Neural progenitor cell (in vitro differentiated cells): ENCODE results near the gene OPCML.

ENCODE experiments used
- CTCF ChIP-seq: fragments of 200-600 bp; sonication (generic); IDR thresholded peaks from 2 replicates; pipeline ENCODE4 v1.5.1; 2017; ENCODE audit warnings: antibody characterized with exemption, mild to moderate bottlenecking
- EZH2phosphoT487 ChIP-seq: fragments of 200-600 bp; sonication (generic); IDR thresholded peaks from 2 replicates; pipeline ENCODE4 v1.6.1; 2017; ENCODE audit warnings: antibody characterized with exemption

DNA sequence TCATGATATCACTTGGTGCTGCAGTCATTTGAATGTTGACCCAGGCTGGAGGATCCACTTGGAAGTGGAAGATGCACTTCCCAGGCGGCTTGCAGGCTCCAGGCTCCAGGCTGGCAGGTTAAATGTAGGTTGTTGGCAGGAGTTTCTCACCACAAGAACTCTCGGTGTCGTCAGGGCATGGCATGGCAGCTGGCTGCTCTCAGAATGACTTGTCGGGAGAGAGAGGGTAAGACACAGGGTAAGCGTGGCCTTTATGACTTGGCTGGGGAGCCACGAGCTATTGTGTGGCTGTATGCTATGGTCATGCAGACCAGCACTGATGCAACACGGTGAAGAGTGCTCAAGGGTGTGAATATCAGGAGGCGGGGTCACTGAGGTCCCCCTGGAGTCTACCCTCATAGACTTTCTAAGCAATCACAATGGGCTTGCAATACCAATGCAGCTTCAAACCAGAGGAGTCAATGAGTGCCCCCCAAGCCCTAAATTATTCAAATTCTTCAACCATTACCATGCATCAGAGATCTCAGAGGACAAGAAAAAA lies 1027.7 kb downstream of the OPCML start:
- TF ChIP-seq CTCF (no peak), EZH2phosphoT487 (no peak)
